GM10266 (cell line): ENCODE results near the gene MORN3.
"Not testable (repeated sequence)": the region's sequence is repeated elsewhere in the genome, so short reads cannot be mapped to it uniquely, and the experiment has no call there.

Source experiments
- DNase-seq: peaks from one replicate; pipeline ENCODE4 v3.0.0; 2012; ENCODE audit errors: extremely low spot score
- CTCF ChIP-seq: IDR thresholded peaks from 2 replicates; pipeline ENCODE4 v1.5.1; 2012; ENCODE audit warnings: mild to moderate bottlenecking, low read depth; ENCODE audit not compliant: control insufficient read depth, insufficient read depth; ENCODE audit errors: missing control alignments

MORN3 gene

GRCh38 chr12:121702944-121703343 is 33.5 kb upstream of the MORN3 start:
- TF ChIP-seq CTCF = no peak
- no peak for DNase-seq

- no peak for DNase-seq
- TF ChIP-seq CTCF = no peak
Observed at GRCh38 chr12:121701667-121702277, 32.3 kb upstream of the MORN3 start.

GRCh38 chr12:121697861-121698260 is 28.4 kb upstream of the MORN3 start:
- not testable (repeated sequence) for DNase-seq

- DNase-seq = peak; percentile 47
- TF ChIP-seq CTCF = peak; percentile 31
Observed at GRCh38 chr12:121697093-121697698, 27.7 kb upstream of the MORN3 start.

- no peak for TF ChIP-seq CTCF
- no peak for DNase-seq
Observed at GRCh38 chr12:121693155-121693687, 23.8 kb upstream of the MORN3 start.

- not testable (repeated sequence) for DNase-seq
Observed at GRCh38 chr12:121692744-121693143, 23.3 kb upstream of the MORN3 start.

- DNase-seq = no peak
- TF ChIP-seq CTCF = no peak
Observed at GRCh38 chr12:121689430-121689829, 20.0 kb upstream of the MORN3 start.

GRCh38 chr12:121688966-121689365 is 19.5 kb upstream of the MORN3 start:
- TF ChIP-seq CTCF = no peak

GRCh38 chr12:121679661-121680197 is 10.3 kb upstream of the MORN3 start:
- not testable (repeated sequence) for DNase-seq

More at GRCh38 chr12:121688966-121689365, 19.5 kb upstream of the MORN3 start:
- DNase-seq = no peak
